Activated T-cell treated with anti-CD3 and anti-CD28 coated beads, Interleukin-2, amount 50 U/mL, for 4 hours (primary cell): ENCODE results near the gene TMEM253. TPM values are rescaled to one million over a fixed set of nuclear protein-coding genes. Genes with fewer than 3 reads are reported as not detected.

Source experiments
- ATAC-seq, 2 donors: fragments of 200-7000 bp; cut with Tn5 transposase; one replicate each; pipeline ENCODE4 v1.10.0; 2021
- DNase-seq: peaks from one replicate; pipeline ENCODE4 v3.0.0-alpha.2; 2020
- H3K27me3 Mint-ChIP-seq: one replicate; pipeline ENCODE4 v1.8.0; 2021; ENCODE audit warnings: low read depth, mixed read lengths
- H3K36me3 Mint-ChIP-seq: one replicate; pipeline ENCODE4 v1.8.0; 2022; ENCODE audit warnings: mixed read lengths; ENCODE audit not compliant: insufficient read depth
- H3K4me1 Mint-ChIP-seq: one replicate; pipeline ENCODE4 v1.8.0; 2021; ENCODE audit warnings: low read depth, mixed read lengths
- H3K4me3 Mint-ChIP-seq: one replicate; pipeline ENCODE4 v1.8.0; 2021; ENCODE audit warnings: mild to moderate bottlenecking, moderate library complexity, mixed read lengths
- H3K9me3 Mint-ChIP-seq: one replicate; pipeline ENCODE4 v1.8.0; 2021; ENCODE audit warnings: mixed read lengths
- total RNA-seq, 3 donors: library from RNA; stranded (reverse); gene quantifications; one replicate each; pipeline ENCODE4 v1.2.1, GENCODE V29; 2021

TMEM253 gene
- not detected for total RNA-seq

GRCh38 chr14:21100931-21101330 lies at the start of gene TMEM253:
TMEM253 (plus strand) TSS chr14:21101066; CDS start chr14:21101344, 278 bp downstream.
- H3K4me3 Mint-ChIP-seq: no peak within 1 kb of the TSS
- DNase-seq: no peak

DNA sequence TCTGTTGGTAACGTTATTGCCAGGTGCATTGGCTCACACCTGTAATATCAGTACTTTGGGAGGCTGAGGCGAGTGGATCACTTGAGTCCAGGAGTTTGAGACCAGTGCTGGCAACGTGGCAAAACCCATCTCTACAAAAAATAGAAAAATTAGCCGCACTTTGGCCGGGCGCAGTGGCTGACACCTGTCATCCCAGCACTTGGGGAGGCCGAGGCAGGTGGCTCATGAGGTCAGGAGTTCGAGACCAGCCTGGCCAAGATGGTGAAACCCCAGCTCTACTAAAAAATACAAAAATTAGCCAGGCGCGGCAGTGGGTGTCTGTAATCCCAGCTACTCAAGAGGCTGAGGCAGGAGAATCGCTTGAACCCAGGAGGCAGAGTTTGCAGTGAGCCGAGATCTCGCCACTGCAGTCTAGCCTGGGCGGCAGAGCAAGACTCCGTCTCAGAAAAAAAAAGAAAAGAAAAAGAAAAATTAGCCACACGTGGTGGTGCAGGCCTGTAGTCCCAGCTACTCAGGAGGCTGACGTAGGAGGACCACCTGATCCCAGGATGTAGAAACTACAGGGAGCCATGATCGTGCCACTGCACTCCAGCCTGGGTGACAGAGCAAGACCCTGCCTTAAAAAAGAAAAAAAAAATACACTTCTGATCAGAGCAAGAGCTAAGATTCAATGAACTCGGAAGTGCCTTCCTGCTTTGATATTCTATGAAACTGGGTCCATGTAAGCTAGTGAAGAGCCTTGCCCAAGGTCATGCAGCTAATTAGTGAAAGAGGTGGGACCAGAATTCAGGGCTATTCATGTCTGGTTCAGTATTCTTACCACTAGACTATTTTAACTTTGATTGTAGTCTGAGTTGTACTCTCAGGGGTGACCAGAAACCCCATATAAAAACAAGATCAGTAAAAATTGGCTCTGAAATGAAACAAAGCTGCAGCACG lies 47.4 kb upstream of the TMEM253 start:
- peaks cover 7% of the 10 kb centered on the region for H3K27me3 Mint-ChIP-seq
- DNase-seq: no peak
- no peaks in the 10 kb centered on the region for H3K4me1 Mint-ChIP-seq
- ATAC-seq: no peak
- H3K36me3 Mint-ChIP-seq: no peaks in the 10 kb centered on the region
- no peak overlapping the region for H3K4me3 Mint-ChIP-seq
- H3K9me3 Mint-ChIP-seq: no peaks in the 10 kb centered on the region

More at GRCh38 chr14:21100931-21101330, at the start of gene TMEM253:
- peaks cover 35% of the 10 kb centered on the region for H3K4me1 Mint-ChIP-seq
- H3K9me3 Mint-ChIP-seq: no peaks in the 10 kb centered on the region
- peaks cover 3% of the 10 kb centered on the region for H3K27me3 Mint-ChIP-seq
- no peaks in the 10 kb centered on the region for H3K36me3 Mint-ChIP-seq
- no peak for ATAC-seq

GRCh38 chr14:21054123-21054767 lies 46.6 kb upstream of the TMEM253 start:
- Mint-ChIP-seq H3K9me3 (no peaks in the 10 kb centered on the region), H3K4me1 (no peaks in the 10 kb centered on the region), H3K36me3 (no peaks in the 10 kb centered on the region), H3K4me3 (no peak overlapping the region), H3K27me3 (peaks cover 4% of the 10 kb centered on the region)
- DNase-seq: no peak
- ATAC-seq: peak in 1 of 2 donors; percentile 23

GRCh38 chr14:21054768-21055145 lies 46.1 kb upstream of the TMEM253 start:
- no peak overlapping the region for H3K4me3 Mint-ChIP-seq
- no peaks in the 10 kb centered on the region for H3K36me3 Mint-ChIP-seq
- no peak for ATAC-seq
- DNase-seq: no peak
- no peaks in the 10 kb centered on the region for H3K9me3 Mint-ChIP-seq
- peaks cover 4% of the 10 kb centered on the region for H3K27me3 Mint-ChIP-seq
- no peaks in the 10 kb centered on the region for H3K4me1 Mint-ChIP-seq

GRCh38 chr14:21055432-21056117 lies 45.3 kb upstream of the TMEM253 start:
- Mint-ChIP-seq H3K4me3 (no peak overlapping the region), H3K9me3 (no peaks in the 10 kb centered on the region), H3K36me3 (no peaks in the 10 kb centered on the region), H3K27me3 (peaks cover 5% of the 10 kb centered on the region), H3K4me1 (no peaks in the 10 kb centered on the region)
- DNase-seq (no peak), ATAC-seq (no peak)

GRCh38 chr14:21056520-21057163 lies 44.2 kb upstream of the TMEM253 start:
- Mint-ChIP-seq H3K27me3 (peaks cover 8% of the 10 kb centered on the region), H3K9me3 (no peaks in the 10 kb centered on the region), H3K36me3 (no peaks in the 10 kb centered on the region), H3K4me3 (no peak overlapping the region), H3K4me1 (no peaks in the 10 kb centered on the region)
- ATAC-seq (no peak), DNase-seq (no peak)

DNA sequence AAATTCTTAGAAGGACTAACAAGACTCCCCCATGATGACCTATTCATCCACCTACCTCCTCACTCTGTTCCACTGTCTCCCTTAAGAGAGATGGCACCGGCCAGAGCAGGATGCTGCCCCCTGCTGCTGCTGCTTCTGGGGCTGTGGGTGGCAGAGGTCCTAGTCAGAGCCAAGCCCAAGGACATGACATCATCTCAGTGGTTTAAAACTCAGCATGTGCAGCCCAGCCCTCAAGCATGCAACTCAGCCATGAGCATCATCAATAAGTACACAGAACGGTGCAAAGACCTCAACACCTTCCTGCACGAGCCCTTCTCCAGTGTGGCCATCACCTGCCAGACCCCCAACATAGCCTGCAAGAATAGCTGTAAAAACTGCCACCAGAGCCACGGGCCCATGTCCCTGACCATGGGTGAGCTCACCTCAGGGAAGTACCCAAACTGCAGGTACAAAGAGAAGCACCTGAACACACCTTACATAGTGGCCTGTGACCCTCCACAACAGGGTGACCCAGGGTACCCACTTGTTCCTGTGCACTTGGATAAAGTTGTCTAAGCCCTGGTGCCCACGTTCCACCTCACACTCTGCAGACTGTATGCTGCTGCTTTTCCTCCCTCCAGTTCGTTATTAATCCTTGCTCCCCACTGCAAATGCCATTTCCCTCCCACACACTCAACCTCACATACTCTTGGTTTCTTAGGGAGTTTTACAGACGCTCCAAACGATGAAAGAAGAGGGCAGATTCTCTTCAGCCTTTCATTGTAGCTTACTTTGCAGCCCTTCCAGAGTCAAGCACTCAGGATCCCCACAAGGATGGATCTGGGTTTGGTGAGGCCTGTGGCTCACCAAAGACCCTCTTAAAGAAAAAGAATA lies 42.8 kb upstream of the TMEM253 start, which contains the start of gene RNASE8:
Gene RNASE8 (plus strand): TSS at position 20 of the 873 bp plus-strand sequence. CDS start 71 bp downstream, at position 91.
- Mint-ChIP-seq H3K9me3 (no peaks in the 10 kb centered on the region), H3K36me3 (no peaks in the 10 kb centered on the region), H3K27me3 (peaks cover 16% of the 10 kb centered on the region), H3K4me1 (no peaks in the 10 kb centered on the region), H3K4me3 (no peak within 1 kb of the TSS)
- DNase-seq (no peak), ATAC-seq (peak; percentile 40 to 73)

- no peak for DNase-seq
- ATAC-seq: no peak
- Mint-ChIP-seq H3K9me3 (no peaks in the 10 kb centered on the region), H3K27me3 (peaks cover 21% of the 10 kb centered on the region), H3K36me3 (no peaks in the 10 kb centered on the region), H3K4me3 (no peak overlapping the region), H3K4me1 (no peaks in the 10 kb centered on the region)
These were observed 42.0 kb upstream of the TMEM253 start for GRCh38 chr14:21058903-21059302.

GRCh38 chr14:21059842-21060613 lies 40.8 kb upstream of the TMEM253 start:
- Mint-ChIP-seq H3K36me3 (no peaks in the 10 kb centered on the region), H3K4me1 (no peaks in the 10 kb centered on the region), H3K27me3 (peaks cover 26% of the 10 kb centered on the region), H3K9me3 (no peaks in the 10 kb centered on the region), H3K4me3 (no peak overlapping the region)
- DNase-seq (no peak), ATAC-seq (no peak)

DNA sequence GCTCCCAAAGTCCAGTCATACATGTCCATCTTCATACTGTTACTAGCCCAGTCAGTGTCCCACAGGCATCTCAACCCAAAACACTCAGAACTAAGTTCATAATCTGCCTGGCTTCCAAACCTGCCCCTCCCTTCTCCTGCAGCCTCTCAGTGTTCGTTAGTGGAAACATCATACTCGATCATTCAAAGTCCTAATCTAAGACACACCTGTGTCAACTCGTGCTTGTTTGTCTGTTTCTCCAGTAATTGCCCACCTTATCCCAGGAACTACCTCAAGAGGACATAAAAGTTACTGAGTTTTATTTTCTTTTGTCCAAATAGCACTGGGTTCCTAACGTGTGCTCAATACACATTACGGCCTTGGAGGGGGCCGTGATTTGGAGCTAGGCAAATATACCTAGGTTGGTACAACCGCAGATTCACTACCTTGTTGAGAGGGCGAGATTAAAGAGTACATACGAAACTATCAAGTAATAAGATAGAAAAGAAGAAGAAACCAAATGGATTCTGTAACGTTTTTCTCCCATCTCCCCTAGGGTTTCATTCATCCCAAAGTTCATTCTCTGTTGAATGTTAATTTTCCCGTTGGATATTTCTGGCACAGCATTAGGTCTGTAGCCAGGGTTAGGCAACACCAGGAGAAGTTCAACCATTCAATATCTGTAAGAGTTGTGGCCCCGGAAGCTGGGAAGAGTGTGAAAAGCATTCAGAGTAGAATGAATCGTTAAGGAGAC lies 40.1 kb upstream of the TMEM253 start:
- ATAC-seq (no peak), DNase-seq (no peak)
- H3K9me3 Mint-ChIP-seq: no peaks in the 10 kb centered on the region
- no peaks in the 10 kb centered on the region for H3K36me3 Mint-ChIP-seq
- no peaks in the 10 kb centered on the region for H3K4me1 Mint-ChIP-seq
- peaks cover 33% of the 10 kb centered on the region for H3K27me3 Mint-ChIP-seq
- no peak overlapping the region for H3K4me3 Mint-ChIP-seq

DNA sequence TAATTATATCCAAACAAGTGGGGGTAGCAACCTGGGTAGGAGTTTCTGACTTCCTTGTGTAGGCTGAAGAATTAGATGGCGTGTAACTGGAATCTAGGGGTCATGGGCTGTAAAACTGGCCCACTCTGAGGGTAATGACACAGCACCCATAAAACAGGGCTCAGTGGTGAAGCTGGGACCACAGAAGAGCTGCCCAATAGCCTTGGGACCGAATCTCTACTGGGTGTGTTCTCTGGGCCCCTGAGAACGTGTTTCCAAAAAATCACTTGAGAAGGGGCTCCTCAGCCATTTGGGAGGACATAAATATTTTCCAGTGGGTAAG lies 39.6 kb upstream of the TMEM253 start:
- no peak for ATAC-seq
- no peak for DNase-seq
- Mint-ChIP-seq H3K36me3 (no peaks in the 10 kb centered on the region), H3K27me3 (peaks cover 35% of the 10 kb centered on the region), H3K4me1 (no peaks in the 10 kb centered on the region), H3K4me3 (no peak overlapping the region), H3K9me3 (no peaks in the 10 kb centered on the region)

- Mint-ChIP-seq H3K27me3 (peaks cover 48% of the 10 kb centered on the region), H3K9me3 (no peaks in the 10 kb centered on the region), H3K4me3 (no peak overlapping the region), H3K36me3 (no peaks in the 10 kb centered on the region), H3K4me1 (peaks cover 1% of the 10 kb centered on the region)
- ATAC-seq: no peak
- DNase-seq: no peak
These were observed 37.4 kb upstream of the TMEM253 start for GRCh38 chr14:21063479-21063878.
